Measurements from ENCODE around the gene TK1.
A peak's percentile ranks its signal among the peaks of the same experiment; 100 is the strongest.
"Not testable (repeated sequence)": the region's sequence is repeated elsewhere in the genome, so short reads cannot be mapped to it uniquely, and the experiment has no call there.

Gene TK1, protein sequence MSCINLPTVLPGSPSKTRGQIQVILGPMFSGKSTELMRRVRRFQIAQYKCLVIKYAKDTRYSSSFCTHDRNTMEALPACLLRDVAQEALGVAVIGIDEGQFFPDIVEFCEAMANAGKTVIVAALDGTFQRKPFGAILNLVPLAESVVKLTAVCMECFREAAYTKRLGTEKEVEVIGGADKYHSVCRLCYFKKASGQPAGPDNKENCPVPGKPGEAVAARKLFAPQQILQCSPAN

DNA sequence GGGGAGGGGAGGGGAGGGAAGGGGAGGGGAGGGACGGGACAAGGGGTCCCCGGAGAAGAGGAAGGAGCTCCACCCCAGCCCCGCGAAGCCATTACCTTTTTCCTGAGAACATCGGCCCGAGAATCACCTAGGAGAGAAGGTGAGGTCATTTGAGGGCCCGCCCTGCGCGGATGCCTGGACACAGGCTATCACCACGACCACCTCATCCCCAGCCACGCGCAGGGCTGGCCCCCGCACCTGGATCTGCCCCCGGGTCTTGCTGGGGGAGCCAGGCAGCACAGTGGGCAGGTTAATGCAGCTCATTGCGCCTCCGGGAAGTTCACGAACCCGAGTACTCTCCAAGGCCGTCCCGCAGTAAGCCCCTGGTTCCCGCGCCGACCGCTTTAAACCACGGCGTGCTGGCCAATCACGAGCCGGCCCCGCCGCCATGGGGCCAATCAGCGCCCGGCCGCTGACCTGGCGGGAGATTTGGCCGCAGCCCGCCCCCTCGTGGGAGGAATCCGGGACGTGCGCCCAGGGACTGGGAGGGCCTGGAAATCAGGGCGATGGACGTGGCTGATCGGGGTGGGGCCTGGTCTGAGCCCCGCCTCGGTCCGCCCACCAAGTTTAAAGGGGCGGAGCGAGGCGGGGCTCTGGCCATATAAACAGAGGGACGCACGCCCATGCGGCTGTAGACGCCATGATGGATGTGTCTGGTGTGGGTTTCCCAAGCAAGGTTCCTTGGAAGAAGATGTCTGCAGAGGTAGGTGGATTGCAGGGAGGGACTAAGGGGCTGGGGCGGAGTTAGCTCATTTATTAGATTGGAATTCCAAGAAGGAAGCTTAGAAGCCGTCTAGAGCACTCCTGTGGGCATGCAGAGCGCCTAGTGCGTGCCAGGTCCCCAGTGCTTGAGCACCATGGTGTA, at the start of gene TK1, which contains the start of gene AFMID:
Gene TK1, minus strand, starts transcription at position 361 of the 904 bp plus-strand sequence. Its CDS starts 58 bp downstream, at position 303.
Gene AFMID, plus strand, starts transcription at position 671 of the 904 bp plus-strand sequence. Its CDS starts 9 bp downstream, at position 680.
- DNase-seq, result peak; percentile 88

DNA sequence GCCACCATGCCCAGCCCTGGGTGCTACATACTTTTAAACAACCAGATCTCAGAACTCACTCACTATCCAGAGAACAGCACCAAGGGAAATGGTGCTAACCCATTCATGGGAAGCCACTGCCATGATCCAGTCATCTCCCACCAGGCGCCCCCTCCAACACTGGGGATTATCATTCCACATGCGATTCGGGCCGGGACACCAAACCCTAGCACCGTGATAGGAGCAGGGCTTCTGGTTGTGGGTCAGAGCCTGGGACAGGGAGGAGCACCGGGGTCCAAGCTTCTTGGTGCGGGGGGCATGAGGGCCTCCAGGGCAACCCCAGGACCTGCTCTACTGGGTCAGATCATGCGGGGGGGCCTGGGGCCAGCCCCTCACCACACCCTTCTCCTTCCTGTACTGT, 49.0 kb upstream of the TK1 start:
- no peak for DNase-seq

DNA sequence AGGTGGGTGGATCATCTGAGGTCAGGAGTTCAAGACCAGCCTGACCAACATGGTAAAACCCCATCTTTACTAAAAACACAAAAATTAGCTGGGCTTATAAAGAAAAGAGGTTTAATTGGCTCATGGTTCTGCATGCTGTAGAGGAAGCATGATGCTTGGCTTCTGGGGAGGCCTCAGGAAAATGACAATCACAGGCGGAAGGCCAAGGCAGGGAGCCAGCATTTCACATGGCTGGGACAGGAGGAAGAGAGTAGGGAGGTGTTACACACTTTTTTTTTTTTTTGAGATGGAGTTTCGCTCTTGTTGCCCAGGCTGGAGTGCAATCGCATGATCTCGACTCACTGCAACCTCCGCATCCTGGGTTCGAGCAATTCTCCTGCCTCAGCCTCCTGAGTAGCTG, 48.2 kb upstream of the TK1 start:
- not testable (repeated sequence) for DNase-seq

DNA sequence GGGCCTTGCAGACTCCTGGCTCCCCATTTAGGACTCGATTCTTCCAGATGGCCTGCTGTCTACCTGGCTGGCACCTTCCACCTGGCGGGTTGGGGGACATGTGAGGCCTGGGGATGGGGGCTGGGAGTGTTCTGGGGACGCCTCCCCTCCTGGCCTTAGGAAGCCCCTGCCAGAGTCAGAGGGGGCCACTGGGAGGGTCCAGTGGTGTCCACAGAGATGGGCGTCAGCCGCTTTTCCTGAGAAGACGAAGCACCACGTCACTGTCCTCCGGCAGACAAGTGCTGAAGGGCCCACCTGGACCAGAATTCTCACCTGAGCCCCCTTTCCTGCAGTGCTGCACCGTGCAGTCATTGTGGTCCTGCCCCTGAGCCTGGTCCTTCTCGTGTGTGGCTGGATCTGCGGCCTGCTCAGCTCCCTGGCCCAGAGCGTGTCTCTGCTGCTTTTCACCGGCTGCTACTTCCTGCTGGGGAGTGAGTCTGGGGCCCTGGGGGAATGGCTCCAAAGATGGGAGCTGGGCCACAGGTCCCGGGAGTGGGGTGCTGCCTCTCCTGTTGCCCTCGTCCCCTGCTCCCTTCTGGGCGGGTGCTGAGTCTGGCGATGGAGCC, 47.5 kb upstream of the TK1 start:
- no peak for DNase-seq

DNA sequence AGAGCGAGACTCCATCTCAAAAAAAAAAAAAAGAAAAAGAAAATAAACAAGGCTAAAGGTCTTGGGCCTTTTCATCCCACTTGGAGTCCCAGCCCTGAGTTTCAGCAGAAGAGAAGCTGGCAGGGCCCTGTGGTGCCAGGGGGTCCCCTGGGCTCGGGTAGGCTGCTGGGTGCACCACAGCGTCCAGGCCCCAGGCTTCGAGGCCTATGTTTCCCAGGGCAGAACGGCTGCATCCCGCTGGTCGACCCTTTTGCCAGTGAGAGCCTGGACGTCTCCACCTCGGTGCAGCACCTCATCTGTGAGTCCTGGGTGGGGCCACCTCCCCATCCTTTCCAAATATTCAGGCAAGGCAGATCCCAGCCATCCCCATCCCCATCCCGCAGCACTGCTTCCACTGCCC, 46.8 kb upstream of the TK1 start:
- DNase-seq, result no peak

DNA sequence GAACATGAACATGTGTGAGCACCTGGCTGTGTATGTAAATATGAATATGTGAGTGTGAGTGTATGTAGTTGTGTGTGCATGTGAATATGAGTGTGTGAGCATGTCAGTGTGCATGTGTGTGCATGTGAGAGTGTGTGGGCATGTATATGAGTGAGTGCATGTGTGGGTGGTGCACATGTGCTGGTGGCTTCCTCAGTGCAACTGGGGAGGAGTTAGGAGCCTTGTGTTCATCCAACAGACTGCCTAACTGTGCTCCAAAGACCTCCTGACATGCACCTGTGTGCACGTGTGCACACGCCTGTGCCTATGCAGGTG, 46.0 kb upstream of the TK1 start:
- DNase-seq, result no peak

DNA sequence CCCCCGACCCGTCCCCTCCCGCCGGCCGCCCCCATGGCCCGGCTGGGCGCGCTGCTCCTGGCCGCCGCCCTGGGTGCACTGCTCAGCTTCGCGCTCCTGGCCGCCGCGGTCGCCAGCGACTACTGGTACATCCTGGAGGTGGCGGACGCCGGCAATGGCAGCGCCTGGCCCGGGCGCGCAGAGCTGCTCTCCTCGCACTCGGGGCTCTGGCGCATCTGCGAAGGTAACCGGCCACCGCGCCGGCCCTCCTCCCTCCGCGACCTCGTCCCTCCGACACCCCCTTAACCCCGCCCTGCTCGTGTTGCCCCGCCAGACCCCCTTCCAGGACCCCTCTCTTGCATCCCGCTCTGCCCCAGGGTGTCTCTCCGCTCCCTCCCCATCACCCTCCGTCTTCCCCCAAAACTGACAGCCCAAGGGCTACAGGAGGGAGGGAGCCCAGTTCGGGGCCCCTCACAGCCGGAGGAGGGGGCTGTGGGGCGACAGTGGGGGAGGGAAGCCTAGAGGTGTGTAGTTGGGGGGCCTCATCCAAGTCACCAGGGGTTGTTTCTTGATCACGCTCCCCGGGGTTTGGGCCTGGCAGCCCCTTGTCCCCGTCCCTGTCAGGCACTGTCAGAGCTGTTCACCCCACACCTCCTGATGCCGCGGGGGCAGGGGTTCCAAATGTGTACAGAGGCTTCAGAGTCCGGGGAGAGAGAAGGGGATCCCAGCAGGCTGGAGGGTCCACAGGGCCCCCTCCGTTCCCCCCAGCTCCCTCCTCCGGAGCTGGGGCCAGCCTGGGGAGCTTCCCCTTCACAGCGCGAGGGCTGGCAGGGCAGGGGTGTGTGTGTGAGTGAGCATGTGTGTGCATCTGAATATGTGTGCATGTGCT, 45.4 kb upstream of the TK1 start:
- no peak for DNase-seq

DNA sequence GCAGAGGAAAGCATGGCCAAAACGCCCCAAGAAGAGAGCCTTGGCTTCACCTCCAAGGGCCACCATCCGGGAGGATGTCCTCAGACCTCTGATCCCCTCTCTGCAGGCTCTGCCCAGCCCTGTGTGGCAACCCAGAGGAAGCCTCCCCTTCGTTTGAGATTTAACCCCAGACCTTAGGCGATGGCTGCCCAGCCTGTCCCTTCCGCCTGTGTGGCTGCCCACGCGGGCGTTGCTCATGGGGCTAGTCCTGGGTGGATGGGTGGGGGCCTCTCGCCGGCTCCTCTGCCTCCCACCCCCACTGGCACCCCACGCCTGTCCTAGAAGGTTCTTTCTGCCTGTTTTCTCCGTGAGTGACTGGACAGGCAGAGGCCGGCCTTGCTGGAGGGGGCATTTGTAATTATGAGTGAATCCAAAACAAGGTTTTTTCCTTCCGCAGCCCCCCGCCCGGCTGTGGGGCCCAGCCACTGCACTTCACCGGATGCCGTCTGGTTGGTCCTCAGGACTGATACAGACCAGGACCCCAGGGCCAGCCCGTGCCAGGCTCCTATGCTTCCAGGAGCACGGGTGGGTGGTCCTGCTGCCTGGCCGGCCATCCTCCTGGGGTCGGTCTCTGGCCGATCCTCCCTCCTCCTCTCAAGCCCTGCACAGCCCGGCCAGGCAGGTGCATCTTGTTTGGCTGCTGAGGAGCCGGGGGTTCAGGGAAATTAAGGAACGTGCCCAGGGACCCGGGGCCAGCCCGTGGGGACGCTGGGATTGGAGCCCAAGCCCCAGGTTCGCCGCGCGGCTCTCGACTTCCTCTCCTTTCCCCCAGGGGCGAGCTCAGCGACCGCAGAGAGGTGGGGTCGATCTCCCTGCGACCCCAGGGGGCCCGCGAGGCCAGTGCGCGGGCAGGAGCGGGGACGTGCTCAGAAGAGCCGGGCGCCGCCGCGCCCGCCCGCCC, 44.4 kb upstream of the TK1 start, which contains the start of gene TMEM235:
Gene TMEM235, plus strand, starts transcription at position 636 of the 940 bp plus-strand sequence. CDS start 393 bp downstream, outside the sequence.
- no peak for DNase-seq

DNA sequence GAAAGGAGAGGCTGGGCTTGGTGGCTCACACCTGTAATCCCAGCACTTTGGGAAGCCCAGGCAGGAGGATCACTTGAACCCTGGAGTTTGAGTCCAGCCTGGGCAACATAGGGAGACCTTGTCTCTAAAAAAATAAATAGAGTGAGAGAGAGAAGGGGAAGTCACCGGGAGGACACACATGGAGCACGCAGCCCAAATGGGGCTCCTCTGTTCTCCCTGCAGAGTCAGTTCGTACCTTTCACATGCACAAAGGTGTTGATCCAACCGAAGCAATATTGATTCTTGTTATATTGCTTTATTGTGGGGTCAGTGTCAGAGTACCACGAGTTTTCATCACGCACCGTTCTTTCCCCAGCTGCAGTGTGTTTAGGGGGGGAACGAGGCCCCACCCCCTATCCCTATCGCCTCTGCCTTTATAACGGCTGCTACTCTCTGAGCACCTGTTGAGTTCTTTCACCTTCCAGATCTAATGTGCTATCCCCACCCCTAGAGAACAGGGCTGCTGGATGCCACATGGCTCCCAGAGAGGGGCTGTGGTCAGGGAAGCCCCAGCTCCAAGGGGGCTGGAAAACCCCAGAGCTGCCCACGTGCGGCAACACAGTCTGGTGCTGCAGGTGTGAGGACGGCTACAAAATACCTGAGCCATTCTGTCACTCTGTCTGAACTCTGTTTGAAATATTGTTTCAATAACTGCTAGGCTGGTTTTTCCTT, 43.6 kb upstream of the TK1 start:
- no peak for DNase-seq

DNA sequence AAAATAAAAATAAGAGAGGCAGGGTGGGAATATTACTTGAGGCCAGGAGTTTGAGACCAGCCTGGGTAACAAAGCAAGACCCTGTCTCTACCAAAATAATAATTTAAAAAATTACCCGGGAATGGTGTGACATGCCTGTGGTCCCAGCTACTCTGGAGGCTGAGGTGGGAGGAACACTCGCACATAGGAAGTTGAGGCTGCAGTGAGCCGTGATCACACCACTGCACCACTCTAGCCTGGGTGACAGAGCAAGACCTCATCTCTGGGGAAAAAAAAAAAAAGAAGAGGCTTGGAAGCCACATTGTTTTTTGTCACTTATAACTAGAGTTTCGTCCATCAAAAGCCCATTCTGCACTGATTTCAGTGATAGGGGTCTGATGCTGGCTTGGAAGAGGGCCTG, 41.3 kb upstream of the TK1 start:
- DNase-seq, result no peak

DNA sequence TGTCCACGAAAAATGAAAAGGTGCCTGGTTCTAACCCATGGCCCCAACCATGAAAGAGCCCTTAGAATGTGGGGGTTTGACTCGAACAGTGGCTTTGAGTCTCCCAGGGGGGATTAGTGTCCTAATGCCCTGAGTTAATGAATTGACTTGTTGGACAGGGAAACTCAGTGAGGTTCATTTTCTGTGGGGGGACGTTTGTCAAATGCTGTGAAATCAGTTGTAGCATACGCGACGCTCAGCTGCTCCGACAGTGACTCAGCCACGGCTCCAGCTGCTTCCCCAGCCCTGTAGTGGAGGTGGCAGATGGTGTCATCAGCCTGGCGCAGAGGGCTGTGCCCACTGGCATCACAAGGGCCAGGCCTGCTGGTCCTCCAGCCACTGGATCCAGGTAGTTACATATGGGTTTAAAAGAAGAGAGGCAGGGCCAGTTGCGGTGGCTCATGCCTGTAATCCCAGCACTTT, 40.6 kb upstream of the TK1 start:
- no peak for DNase-seq

DNA sequence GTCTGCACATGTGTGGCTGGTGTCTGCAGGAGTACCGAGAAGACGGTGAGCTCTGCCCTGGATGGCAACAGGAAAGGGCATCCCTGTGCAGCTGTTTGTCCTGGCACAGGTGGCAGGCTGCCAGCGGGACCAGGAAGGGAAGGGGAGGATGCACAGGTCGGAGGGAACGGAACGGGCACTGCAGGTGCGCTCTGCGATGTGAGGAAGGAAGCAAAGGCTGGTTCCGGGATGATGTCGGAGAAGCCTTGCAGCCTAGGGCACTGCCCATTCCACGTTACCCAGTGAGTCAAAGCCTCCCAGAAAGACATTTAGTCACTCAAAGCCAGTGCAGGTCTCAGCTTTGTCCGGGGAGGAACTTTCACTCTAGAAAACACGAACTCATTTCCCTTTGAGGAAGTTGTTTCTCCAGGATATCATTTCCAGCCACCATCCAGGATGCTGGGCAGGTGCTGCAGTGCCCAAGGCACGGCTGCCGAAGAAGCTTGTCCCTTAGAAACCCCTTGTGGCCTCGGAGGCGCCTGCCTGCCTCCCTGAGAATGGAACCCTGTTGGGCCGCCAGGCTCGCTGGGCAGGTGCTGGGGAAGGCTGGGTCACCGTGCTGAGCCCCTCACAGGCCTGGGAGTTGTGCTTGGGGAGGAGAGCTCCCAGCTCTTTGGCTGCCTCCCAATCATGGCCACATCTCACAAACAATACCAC, 40.1 kb upstream of the TK1 start:
- DNase-seq, result peak; percentile 77

DNA sequence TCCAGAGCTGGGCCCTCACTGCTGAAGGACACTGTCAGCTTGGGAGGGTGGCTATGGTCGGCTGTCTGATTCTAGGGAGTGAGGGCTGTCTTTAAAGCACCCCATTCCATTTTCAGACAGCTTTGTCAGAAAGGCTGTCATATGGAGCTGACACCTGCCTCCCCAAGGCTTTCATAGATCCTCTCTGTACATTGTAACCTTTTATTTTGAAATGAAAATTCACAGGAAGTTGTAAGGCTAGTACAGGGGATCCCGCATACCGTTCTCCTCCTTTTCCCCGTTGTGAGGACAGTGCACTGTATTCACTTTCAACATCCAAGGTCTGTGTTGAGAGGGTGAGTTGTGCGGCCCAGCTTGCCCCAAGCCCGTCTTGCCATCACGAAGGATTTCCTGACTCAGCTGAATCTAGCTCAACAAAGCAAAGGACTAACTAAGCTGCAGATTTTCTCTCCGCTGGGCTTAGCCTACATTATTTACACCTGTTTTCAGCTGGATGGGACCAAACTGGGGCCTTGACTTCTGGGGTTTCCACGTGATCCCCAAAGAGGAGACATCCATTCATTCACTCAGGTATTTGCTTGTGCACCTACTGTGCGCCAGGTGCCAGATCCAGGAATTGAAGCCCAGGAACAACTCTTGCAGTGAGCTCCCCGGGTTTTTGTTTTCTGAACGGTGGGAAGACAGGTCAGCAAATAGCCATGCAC, 39.4 kb upstream of the TK1 start:
- no peak for DNase-seq

DNA sequence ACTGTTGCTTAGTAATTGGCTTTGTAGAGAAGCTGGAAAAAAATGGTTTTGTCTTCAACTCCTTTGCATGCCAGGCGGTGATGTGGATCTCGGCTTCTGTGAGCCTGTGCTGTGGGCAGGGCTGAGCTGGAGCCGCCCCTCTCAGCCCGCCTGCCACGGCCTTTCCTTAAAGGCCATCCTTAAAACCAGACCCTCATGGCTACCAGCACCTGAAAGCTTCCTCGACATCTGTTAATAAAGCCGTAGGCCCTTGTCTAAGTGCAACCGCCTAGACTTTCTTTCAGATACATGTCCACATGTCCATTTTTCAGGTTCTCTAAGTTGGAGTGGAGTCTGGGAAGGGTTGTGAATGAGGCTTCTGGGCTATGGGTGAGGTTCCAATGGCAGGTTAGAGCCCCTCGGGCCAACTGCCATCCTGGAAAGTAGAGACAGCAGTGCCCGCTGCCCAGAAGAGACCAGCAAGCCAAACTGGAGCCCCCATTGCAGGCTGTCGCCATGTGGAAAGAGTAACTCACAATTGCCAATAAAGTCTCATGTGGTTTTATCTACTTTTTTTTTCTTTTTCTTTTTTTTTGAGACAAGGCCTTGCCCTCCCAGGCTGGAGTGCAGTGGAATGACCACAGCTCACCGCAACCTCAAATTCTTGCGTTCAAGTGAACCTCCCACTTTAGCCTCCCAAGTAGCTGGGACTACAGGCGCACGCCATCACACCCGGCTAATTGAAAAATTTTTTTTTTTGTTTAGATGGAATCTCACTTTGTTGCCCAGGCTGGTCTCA, 38.4 kb upstream of the TK1 start:
- no peak for DNase-seq

DNA sequence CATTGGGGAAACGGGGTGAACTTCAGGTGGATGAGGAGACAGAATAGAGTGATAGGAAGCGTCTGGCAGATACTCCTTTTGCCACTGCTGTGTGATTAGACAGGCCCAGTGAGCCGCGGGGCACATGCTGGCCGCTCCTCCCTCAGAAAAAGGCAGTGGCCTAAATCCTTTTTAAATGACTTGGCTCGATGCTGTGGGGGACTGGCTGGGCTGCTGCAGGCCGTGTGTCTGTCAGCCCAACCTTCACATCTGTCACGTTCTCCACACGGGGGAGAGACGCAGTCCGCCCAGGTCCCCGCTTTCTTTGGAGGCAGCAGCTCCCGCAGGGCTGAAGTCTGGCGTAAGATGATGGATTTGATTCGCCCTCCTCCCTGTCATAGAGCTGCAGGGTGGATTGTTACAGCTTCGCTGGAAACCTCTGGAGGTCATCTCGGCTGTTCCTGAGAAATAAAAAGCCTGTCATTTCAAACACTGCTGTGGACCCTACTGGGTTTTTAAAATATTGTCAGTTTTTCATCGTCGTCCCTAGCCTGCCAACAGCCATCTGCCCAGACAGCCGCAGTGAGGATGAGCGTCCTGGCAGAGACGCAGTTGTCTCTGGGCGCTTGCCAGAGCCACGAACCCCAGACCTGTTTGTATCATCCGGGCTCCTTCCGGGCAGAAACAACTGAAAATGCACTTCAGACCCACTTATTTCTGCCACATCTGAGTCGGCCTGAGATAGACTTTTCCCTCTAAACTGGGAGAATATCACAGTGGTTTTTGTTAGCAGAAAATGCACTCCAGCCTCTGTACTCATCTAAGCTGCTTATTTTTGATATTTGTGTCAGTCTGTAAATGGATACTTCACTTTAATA, 37.6 kb upstream of the TK1 start:
- no peak for DNase-seq

DNA sequence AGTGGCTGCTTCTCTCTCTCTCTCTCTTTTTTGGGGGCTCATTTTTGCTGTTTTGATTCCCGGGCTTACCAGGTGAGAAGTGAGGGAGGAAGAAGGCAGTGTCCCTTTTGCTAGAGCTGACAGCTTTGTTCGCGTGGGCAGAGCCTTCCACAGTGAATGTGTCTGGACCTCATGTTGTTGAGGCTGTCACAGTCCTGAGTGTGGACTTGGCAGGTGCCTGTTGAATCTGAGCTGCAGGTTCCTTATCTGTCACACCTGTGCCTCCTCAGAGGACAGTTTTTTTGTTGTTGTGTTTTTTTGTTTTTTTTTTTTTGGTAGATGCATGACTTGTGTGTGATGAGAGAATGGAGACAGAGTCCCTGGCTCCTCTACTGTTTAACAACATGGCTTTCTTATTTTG, 36.9 kb upstream of the TK1 start:
- no peak for DNase-seq

DNA sequence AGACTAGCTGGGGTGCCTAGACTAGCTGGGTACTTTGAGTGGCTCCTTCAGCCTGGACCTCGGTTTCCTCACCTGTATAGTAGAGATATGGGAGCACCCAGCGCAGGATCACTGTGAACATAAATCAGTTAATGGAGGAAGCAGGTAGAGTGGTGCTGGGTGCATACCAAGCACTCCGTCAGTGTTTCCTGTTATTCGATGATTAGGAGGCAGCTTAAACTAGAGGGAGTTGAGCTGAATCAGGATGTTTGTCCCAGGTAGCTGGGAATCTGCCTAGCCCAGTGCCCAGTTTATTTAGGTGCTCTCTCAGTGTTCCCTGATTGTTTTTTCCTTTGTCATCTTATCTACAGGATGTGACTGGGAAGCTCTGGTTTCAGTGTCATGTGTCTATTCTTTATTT, 36.2 kb upstream of the TK1 start:
- no peak for DNase-seq

Data from DMS153 (cell line).